DMS114 treated with DMSO at 0.1 percent for 48 hours (cell line): ENCODE data around the gene TSPO.
A peak's percentile ranks its signal among the peaks of the same experiment; 100 is the strongest.

Source experiments
- DNase-seq: peaks from one replicate; lab custom pipeline; 2025; ENCODE audit not compliant: unreplicated experiment; lab: John Stamatoyannopoulos, UW

The TSPO gene

DNA sequence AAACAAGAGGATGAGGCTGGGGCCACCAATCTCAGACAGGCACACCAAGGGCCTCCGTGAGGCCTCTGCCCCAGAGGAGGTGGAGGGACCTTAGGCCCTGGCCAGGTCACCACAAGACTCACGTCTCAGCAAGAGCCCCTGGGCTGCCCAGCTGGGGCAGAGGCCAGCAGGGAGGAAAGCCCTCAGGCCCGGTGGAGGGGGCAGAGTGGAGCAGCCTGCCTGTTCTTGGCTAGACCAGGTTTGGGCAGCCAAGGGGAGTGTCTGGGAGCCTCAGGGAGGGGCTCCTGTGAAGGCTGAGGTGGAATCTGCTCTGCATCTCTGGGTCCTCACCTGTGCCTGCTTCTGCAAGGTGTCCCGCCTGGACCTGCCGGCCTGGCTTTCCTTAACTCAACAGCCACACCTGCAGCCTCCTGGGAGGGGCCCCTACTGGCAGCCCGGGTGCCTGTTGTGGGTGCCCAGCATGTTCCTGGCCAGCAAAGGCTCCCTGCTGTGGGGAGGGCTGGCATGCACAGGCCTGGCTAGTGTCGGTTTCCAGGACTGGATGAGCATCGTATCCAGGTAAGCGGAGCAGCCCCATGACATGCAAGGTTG lies 23.7 kb downstream of the TSPO start:
- DNase-seq, result no peak

DNA sequence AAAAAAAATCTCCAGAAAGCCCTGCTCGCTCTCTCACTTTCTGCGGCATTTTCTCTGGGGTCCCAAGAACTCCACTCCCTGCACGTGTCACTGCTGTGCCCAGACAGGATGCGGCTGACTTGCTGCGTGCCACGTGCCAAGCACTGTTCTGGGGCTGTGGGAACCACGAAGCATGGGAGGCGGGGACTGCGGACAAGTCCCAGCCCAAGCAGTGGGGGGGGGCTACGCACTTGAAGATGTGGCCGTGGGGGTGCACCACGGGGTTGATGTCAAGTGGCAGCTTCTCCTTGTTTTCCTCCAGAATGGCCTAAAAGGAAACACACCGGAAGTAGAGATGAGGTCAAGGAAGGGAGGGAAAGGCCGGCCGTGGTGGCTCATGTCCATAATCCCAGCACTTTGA lies 24.7 kb downstream of the TSPO start:
- DNase-seq, result no peak

DNA sequence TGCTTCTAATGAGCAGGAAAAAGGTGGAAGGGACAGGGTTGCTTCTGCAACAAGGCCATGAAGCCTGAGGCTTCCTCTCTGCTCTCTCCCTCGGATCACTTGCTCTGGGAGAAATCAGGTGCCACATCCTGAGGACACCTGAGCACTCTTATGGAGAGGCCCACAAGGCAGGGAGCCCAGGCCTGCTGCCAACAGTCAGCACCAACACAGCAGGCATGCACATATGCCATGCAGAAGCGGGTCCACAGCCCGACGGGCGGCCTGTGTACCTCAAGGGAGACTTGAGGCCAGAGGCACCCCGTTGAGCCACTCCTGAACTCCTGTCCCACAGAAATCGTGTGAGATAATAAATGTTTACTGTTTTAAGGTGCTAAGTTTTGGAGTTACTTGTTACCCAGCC lies 26.1 kb downstream of the TSPO start:
- DNase-seq, result no peak

DNA sequence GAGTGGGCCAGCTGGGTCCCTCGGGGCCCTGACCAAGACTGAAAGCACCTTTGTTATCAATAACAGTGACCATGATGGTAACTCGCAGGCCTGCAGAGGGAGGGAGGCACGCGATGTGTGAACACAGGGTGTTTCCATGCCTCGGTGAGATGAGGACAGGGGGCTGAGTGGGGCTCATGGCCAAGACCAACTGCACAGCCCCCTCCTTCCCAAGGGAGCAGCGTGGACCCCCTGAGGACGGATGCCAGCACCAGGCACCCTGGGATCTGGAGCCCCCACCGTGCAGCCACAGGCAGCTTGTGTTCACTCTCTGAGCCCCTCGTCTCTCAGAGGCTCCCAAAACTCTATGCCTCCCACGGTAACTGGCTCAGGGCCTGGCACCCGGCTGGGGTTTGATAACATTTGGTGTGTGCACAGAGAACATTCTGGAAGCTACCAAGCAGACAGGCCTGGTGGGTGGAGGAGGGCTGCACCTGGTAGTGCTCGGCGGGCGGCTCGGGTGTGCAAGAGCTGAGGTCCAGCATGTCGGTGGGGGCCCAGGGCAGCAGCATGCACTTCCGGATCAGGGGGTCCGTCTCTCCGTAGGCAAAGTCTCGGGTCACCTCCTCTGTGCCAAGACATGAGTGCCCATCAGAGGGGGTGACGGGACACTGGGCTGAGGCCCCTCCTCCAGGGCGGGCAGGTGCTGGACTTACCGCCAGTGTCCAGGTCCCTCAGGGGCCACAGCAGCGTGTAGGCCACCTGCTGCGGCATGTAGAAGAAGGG lies 28.0 kb downstream of the TSPO start:
- DNase-seq, result no peak

DNA sequence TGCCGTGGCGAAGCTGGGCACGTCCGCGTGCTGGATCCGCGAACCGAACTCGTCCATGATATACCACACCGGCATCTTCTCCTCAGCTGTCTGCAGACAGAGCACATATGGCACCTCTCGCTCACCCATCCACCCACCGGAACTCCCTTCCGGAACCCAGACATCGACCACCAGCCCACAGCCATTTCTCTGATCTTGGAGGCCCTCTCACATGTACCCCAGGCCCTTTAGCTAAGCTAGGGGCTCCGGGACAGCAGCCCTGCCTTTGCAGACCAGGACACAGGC lies 28.5 kb downstream of the TSPO start:
- DNase-seq, result no peak

DNA sequence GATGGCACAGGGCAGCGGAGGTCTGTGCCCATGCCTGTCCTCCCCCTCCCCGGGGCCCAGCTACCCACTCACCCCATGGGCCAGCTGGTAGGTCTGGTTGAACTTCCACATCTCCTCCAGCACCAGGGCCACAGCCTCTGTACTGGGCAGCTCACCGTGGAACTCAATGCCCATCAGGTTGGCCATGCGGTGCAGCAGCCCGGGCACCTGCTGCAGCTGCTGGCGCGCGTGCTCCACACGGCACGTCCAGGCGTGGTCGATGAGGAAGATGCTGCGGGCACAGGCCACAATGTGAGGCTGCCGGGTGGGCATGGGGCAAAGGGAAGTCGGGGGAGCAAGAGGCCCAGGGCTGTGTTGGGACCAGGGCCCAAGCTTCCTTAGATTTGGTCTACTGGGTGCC lies 29.3 kb downstream of the TSPO start:
- DNase-seq, result no peak

DNA sequence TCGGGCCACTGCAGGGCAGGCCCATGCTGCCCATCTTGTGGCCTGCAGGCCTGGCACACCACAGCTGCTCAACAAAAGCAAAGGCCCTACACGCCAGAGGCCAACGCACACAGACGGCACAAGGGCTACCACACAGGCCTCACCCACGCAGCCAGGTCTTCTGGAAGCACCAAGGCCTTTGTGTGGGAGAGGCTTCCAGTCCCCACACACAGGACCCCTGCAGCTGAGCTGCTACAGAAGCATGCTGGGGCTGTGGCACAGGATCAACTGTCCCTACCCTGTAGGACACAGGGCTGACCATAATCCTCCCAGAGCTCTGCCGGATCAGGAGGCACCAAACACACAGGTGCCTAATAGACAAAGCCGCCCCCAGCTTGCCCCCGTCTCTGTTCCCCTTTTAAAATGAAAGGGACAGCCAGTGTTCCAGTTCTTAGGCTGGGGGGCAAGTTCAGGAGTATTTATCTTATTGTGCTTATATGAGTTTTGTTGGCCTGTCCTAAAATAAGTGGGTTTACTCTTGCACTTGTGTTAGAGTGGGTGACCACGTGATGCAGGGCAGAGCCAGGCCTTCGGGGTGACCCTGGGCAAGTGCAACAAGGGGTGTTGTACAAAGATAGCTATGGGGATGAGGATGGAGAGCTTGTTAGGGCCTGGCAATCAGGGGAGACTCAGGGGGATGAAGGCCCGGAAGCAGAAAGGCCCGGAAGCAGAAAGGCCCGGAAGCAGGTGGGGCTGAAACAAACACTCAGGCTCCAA lies 30.1 kb downstream of the TSPO start:
- no peak for DNase-seq

DNA sequence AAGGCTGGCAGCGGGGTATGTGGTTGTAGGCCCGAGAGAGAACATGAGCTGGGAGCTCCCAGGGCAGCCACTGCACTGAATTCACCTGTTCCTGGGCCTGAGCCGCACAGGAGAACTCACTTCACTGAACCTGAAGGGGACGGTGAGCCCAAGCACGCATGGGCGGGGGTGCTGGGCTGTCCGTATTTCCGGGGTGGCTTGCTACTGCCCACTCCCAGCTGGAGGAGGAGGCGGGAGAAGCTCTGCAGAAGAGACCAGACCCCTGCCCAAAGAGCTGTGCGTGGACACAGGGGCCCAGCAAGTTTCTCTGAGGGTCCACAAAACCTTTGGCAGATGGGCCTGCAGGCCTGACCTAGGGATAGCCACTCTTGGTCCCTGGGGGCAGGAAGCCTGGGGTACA lies 30.8 kb downstream of the TSPO start:
- DNase-seq, result no peak

DNA sequence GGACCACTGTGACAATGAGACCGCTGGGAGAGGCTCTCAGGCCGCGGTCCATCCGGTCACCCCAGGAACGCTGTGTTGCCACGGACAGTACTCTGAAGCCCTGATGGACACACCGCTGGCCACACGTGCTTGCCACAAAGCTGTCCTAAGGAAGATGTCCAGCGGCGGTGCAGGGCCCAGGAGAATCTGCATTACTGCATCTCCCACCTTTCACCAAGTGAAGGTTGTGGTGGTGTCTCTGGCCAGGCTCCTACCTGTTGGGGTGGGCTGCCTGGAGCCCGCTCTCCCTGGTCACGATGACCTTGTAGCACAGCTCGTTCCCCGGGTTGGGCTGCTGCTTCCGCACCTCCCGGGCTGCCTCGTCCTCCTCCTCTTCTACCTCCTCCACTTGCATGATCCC lies 31.4 kb downstream of the TSPO start:
- no peak for DNase-seq

DNA sequence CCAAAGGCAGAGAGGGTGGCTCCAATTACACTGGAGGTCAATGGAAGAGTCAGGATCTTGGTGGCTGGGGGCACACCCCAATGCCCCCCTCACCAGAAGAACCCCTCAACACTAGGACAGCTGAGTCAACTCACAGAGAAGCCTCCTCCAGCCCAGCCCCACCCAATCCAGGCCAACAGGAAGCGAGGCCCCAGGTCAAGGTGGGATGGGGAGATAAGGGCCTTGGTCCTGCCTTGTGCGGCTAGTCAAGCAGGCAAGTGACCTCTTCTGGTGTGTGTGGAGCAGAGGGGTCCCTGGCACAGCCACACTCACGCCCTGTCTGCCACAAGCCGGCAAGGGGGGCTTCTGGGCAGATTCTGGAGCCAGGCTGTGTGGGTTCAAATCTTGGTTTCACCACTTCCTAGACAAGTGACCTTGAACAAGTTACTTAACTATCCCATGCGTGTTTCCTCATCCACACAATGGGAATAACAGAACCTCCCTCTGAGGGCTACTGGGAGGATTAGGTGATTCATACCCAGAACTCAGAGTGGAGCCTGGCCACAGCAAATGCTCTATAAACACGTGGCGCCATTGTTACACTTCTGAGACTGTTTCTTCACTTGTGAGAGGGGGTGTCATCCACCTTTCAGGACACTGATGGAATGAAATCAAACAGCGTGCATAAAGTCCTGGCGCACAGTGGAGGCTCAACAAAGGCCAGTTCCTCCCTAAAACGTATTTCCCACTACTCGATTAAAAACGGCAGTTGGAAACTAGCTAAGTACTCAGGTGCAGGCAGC lies 32.3 kb downstream of the TSPO start:
- DNase-seq, result no peak

DNA sequence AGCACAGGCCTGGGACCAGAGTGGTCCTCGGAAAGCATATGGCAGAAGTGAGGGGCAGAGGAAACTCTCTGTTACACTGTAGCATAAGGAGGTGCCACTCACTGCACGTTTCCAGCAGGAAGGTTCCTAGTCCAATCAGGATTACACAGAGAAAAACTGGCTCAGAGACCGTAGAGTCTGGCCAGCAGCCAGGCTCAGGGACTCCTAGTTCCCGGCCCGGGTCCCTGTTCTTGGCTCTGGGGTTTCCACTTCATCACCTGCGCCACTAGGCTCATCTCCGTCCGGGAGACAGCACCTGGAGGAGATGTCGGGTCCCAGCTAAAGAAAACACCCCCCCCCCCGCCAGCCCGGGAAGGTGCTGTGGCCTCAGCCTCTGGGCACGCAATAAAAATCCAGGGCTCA lies 34.5 kb downstream of the TSPO start:
- no peak for DNase-seq

DNA sequence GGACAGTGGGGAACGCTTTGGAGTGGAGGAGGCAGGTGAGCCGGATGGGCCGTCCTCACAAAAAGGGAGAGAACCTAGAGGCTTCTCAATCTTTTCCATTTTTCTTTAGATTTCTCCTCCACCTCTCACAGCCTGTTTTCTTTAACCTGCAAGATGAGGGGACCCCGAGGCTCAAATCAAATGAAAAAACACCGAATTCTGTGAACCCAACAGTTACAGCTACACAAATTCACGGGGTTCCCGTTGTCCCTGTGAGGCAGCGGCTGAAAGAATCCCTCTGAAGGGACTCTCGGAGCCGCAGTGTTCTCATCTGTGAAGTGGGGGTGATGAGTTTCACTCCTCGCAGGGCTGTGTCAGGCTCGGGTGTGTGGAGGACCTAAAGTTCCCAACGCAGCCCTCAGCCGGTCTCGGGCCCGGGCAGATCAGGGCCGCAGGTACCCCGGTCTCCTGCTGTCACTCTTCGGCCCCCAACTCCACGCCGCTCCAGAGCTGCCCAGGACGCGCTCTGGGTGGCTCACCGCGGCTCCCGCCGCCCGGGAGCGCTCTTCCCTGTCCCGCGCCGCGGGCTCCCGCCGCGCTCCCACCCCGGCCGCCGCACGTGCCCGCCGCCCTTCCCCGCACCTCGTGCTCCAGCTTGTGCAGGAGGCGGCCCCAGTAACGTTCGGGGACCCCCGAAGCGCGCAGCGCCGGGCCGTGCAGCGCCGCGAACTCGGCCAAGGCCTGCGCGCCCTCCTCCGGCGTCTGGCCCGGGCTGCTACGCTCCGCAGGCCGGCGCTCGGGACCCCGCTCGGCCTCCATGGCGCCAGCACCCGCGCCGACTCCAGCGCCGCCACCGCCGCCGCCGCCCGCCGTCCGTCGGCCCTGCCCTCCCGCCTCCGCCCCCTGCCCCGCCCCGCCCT lies 35.2 kb downstream of the TSPO start, which contains the start of gene TTLL12:
Gene TTLL12 (minus strand): TSS at position 863 of the 899 bp plus-strand sequence. CDS start 65 bp downstream, at position 798.
- DNase-seq, result peak; percentile 4

DNA sequence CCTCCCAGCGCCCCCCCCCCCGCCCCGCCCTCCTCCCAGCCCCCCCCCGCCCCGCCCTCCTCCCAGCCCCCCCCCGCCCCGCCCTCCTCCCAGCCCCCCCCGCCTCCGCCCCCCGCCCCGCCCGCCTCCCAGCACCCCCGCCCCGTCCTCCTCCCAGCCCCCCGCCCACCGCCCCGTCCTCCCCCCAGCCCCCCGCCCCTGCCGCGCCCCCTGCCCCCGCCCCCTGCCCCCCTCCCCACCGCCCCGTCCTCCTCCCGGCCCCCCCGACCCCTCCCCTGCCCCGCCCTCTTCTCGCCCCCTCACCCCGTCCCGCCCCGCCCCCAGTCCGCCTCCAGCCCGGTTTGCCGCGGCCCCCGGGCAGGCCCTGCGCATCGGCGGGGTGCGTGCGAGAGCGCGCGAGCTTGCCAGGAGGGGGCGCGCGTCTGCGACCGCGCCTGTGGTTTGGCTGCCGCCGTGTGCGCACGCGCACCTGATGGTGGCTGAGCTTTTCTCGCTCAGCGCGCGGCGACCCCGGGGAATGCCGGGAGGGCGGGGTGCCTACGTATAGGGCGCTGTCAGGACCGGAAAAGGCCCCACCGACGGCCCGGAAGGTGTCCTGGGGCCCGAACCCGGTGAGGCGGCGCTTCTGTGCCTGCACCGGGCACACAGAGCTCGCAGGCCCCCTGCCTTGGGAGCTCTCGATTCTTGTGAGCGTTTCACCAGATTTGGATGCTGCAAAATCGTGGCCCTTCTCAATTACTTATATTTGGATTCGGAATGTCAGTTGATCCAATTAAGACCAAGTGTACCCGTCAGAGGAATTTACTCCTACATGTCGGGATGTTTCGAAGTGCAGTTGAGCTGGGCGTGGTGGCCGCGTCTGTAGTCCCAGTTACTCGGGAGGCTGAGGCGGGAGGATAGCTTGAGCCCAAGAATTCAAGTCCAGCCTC lies 36.1 kb downstream of the TSPO start:
- DNase-seq, result peak; percentile 79

DNA sequence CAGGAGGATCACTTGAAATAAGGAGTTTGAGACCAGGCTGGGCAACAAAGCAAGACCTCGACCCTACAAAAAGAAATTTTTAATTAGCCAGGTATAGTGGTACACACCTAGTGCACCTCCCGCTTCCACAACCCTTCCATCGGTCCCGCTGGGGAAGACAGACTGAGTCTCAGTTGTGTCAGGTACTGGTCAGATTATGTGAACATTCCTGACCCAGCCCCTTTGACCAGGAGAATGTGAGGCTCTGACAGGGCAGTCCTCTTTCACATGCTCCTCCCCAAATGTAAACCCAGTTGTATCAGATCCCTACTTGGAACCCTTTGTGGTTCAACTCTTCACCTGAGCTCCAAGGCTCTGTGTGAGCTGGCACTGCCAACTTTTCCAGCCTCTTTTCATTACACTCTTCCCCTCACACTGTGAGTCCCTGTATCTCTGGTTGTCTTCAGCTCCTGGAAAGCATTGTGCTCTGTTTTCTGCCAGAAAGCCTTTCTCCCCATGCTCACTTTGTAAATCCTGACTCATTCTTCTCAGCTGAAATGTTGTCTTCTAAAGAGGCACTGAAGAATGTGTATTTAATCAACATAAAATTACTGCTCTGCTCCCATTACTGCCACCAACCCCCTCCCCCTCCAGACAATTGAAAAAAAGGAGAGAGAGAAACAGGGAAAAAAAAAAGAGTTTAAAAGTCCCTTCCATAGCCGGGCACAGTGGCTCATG lies 37.6 kb downstream of the TSPO start:
- DNase-seq, result no peak

DNA sequence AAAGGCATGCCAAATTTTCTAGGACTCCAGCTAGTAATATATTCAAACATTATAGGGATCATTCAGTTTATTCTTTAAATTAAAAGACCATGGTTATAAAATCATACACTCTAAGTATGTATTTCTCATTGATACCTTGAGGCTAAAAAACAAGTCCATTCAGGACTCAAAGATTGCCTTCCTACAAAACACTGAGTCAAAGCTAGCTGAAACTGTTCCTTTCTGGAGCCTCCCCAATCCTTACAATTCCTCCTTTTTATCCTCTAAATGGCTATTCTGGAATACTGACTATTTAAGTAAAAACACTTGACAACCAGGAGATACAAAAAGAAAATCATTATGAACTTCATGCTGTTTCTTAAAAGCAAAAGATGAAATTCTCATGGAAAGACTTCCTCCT lies 40.5 kb downstream of the TSPO start:
- no peak for DNase-seq

DNA sequence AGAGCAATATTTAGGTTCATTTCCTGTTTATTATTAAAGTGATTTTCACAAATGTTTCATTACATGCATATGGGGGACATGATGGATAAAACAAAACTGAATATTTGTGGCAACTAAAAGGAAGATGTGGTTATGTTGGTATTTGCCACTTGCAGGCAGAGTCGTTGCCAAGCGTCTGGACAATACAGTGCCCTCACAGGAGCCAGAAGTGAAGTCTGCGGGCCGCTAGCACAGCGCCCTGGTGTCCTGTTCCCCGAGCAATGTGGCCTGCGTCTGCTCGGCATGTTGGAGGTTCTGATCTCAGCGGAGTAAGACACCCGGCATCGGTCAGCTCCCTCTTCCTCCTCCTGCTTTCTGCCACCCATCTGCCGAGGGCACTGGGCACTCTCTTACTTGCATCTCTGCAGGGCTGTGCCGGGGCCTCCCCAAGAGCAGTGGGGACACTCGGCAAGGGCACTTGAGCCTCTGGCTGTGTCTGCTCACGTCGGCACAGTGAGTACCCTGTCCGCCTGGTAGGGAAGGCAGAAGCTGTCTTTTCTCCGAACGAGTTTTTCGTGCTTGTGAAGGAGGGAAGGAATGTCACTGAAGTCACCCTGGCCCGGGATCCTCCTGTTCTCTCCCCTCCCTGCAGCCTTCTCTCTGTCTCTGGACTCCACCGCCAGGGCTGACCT lies 46.0 kb downstream of the TSPO start:
- DNase-seq, result no peak

DNA sequence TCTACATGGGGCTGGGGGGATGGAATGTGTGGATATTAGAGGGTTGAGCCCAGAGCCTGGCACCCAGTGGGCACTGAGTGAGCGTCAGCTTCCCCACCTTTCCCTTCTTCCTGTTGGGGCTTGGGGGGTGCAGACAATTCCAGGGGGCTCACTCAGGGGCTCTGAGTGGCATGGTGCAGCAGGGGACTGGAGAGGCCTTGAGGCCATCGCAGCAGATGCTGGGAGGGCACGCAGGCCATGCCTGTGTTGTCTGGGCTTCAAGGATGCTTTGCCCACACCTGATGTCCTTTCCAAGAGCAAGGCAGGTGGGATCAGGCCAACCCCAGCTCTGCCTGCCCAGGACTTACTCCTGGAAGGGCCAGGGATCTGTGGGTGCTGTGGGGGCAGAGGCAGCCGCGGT lies 46.8 kb downstream of the TSPO start:
- DNase-seq, result no peak

DNA sequence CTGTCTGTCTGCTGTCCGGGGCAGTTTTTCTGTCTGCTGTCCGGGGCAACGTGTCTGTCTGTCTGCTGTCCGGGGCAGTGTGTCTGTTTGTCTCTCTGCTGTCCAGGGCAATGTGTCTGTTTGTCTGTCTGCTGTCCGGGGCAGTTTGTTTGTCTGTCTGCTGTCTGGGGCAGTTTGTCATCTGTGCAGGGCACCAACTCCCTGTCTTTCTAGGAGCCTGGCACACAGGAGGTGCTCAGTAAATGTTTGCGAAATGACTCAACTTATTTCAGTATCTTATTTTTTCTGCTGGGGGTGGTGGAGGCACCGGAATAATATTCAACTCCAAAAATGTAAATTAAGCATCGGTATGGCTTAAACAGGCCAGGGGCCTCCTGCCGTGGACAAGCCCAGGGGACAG lies 47.6 kb downstream of the TSPO start:
- DNase-seq, result no peak
